ENCODE data around the gene PLCG1.

GRCh38 chr20:41173791-41174341 lies 36.5 kb downstream of the PLCG1 start:
- TF ChIP-seq POLR2A (IDR thresholded peaks at IDR 0.05; ENCODE audit: low read depth, low read length) (no peak), POLR2AphosphoS5 (IDR thresholded peaks at IDR 0.05; ENCODE audit: low read depth, low read length) (no peak)

All from GM12892 (cell line).